ENCODE data around the gene SMC4.

Gene SMC4

GRCh38 chr3:160395297-160395696 is 4.2 kb upstream of the SMC4 start:
- peak; percentile 69 for DNase-seq (ENCODE audit: low spot score)

GRCh38 chr3:160398820-160399124 is 678 bp upstream of the SMC4 start:
- no peak for DNase-seq (ENCODE audit: low spot score)

GRCh38 chr3:160400030-160400701 is 716 bp downstream of the SMC4 start:
- DNase-seq (ENCODE audit: low spot score), result peak; percentile 39

GRCh38 chr3:160400702-160401150 is 1.3 kb downstream of the SMC4 start:
- DNase-seq (ENCODE audit: low spot score), result peak; percentile 20

- DNase-seq (ENCODE audit: low spot score), result peak; percentile 60
Observed at GRCh38 chr3:160401291-160402095, 2.0 kb downstream of the SMC4 start.

GRCh38 chr3:160402221-160403027 is 3.0 kb downstream of the SMC4 start:
- DNase-seq (ENCODE audit: low spot score), result no peak

GRCh38 chr3:160403028-160403545 is 3.6 kb downstream of the SMC4 start:
- DNase-seq (ENCODE audit: low spot score), result no peak

- DNase-seq (ENCODE audit: low spot score), result no peak
Observed at GRCh38 chr3:160403796-160404470, 4.5 kb downstream of the SMC4 start.

GRCh38 chr3:160409812-160410610 is 10.6 kb downstream of the SMC4 start:
- no peak for DNase-seq (ENCODE audit: low spot score)

GRCh38 chr3:160412477-160412876 is 13.0 kb downstream of the SMC4 start:
- DNase-seq (ENCODE audit: low spot score), result no peak

- peak; percentile 76 for DNase-seq (ENCODE audit: low spot score)
Observed at GRCh38 chr3:160413613-160414248, 14.3 kb downstream of the SMC4 start.

GRCh38 chr3:160417311-160417710 is 17.9 kb downstream of the SMC4 start:
- no peak for DNase-seq (ENCODE audit: low spot score)

- no peak for DNase-seq (ENCODE audit: low spot score)
Observed at GRCh38 chr3:160427832-160428424, 28.5 kb downstream of the SMC4 start.

- peak; percentile 70 for DNase-seq (ENCODE audit: low spot score)
Observed at GRCh38 chr3:160434071-160434470, 34.6 kb downstream of the SMC4 start.

GRCh38 chr3:160435095-160435494 is 35.6 kb downstream of the SMC4 start:
- no peak for DNase-seq (ENCODE audit: low spot score)

GRCh38 chr3:160435747-160436146 is 36.3 kb downstream of the SMC4 start:
- DNase-seq (ENCODE audit: low spot score), result no peak

GRCh38 chr3:160437083-160437455 is 37.6 kb downstream of the SMC4 start:
- DNase-seq (ENCODE audit: low spot score), result no peak

GRCh38 chr3:160440687-160441086 is 41.2 kb downstream of the SMC4 start:
- DNase-seq (ENCODE audit: low spot score), result no peak

- peak; percentile 6 for DNase-seq (ENCODE audit: low spot score)
Observed at GRCh38 chr3:160444411-160444810, 45.0 kb downstream of the SMC4 start.

GRCh38 chr3:160445854-160446253 is 46.4 kb downstream of the SMC4 start:
- no peak for DNase-seq (ENCODE audit: low spot score)

Measured in GM03348 (cell line).